Ramos (cell line): ENCODE data around the gene BPTF.
"Not testable (repeated sequence)": the region's sequence is repeated elsewhere in the genome, so short reads cannot be mapped to it uniquely, and the experiment has no call there.

Experiments
- in situ Hi-C: fragments of 300-500 bp; cut with MboI; formaldehyde crosslinking; loops from one replicate; pipeline ENCODE4 v1.14.3; 2022; ENCODE audit warnings: low sequenced_read_pairs; ENCODE audit not compliant: unreplicated experiment

BPTF gene

DNA sequence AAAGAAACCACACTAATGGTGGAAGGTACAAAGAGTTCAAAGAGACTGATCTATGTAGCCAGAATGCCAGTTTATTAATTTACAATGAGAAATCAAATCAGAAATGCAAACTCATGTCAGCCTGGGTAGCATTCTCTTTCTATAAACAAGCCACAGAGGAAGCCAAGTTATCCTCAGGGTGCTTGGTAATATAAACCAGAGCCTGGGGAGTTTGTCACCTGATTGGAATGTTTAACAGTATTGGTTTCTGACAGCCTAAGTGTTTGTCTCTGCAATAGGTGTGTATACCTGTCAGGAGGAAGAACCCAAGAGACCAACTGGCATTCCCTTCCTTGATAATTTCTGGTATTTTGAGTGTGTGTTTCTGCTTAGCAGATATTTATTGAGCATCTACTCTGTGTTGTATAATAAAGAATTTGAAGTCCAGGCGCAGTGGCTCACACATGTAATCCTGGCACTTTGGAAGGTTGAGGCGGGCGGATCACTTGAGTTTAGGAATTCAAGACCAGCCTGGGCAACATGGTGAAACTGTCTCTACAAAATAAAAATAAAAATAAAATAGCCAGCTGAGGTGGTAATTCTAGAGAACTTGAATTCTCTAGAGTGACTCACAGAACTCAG lies 174.1 kb downstream of the BPTF start:
- in situ Hi-C loops: no loop called here

DNA sequence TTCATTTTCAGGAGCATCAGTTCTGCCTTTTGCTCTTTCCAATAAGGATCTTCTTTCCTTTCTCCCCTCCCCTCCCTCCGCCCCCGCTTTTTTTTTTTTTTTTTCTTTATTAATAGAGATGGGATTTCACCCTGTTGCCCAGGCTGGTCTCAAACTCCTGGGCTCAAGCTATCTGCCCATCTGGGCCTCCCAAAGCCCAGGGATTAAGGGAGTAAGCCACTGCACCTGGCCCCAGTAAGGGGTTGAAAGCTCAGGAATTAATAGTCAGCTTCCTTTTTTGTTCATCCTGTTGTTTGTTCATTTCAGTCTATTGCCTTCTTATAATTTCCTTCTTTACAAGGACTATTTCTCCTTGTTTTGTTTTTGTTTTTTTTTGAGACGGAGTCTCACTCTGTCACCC lies 178.9 kb downstream of the BPTF start:
- in situ Hi-C loops: no loop called here

DNA sequence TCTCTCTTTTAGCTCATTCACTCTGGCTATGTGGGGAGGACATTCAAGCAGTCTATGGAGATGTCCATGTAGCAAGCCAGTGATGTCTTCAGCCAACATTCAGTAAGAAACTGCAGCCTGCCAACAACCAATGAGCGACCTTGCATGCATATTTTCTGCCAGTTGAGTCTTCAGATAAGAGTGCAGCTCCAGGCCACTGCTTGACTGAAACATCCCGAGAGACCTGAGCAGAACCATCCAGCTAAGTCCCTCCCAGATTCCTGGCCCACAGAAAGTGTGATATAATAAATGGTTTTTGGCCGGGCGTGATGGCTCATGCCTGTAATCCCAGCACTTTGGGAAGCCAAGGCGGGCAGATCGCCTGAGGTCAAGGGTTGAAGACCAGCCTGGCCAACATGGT lies 181.5 kb downstream of the BPTF start:
- in situ Hi-C loops: no loop called here

DNA sequence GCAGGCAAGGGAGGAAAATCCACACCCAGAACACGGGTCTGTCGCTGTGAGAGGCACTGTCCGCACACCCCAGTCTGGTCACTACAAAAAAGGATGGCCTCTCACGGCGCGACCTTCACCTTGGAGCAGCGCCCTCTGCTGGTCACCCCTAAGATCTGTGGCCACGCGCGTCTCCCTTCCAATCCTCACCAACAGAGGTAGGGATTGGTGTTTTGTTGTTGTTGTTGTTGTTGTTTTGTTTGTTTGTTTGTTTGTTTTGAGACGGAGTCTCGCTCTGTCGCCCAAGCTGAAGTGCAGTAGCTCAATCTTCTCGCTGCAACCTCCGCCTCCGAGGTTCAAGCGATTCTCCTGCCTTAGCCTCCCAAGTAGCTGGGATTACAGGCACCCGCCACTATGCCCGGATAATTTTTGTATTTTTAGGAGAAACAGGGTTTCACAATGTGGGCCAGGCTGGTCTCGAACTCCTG lies 185.9 kb downstream of the BPTF start:
- in situ Hi-C loops: no loop called here

DNA sequence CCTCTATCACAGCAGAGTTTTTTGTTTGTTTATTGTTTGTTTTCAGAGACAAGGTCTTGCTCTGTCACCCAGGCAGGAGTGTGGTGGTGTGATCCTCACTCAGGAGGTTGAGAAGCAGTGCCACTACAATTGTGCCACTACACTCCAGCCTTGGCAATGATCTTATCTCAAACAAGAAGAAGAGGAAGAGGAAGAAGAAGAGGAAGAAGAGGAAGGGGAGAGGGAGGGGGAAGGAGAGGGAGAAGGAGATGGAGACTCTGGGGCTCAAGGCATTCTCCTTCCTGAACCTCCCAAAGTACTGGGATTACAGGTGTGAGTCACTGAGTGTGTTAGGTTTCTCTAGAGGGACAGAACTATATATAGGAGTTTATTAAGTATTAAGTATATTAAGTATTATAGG lies 188.1 kb downstream of the BPTF start:
- in situ Hi-C loops: no loop called here

DNA sequence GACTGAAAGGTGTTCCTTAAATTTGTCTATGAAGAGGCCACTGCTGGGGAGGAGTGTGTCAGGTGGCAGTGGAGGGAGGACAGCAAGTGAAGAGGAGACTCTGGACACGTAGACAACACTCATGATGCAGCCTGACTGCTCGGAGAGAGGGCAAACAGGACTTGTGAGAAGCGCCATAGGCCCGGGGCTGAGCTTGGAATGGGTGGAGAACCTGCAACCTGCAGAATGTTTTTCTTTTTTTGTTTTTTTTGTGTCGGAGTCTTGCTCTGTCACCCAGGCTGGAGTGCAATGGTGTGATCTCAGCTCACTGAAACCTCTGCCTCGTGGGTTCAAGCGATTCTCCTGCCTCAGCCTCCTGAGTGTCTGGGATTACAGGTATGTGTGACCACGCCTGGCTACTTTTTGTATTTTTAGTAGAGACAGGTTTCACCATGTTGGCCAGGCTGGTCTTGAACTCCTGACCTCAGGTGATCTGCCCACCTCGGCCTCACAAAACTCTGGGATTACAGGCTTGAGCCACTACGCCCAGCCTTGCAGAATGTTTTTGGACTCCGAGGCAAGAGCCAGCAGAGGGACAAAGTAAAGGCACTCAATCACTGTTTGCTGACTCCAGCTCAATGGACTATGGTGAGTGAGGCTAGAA lies 189.9 kb downstream of the BPTF start:
- in situ Hi-C loops: no loop called here

DNA sequence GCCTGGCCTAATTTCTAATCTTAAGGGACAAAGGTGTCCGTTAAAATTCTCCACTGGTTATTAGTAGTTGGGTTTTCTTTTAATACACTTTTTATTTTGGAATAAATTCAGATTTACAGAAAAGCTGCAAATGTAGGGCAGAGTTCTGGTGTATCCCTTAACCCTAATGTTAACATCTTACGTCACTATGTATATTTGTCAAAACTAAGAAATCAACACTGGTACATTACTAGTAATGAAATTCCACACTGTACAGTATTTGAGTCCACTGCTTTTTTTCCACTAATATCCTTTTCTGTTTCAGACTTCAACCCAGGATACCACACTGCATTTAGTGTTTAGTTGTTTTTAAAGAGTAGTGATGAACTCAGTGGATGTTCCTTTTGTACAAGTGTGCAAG lies 191.5 kb downstream of the BPTF start:
- in situ Hi-C loops: no loop called here

DNA sequence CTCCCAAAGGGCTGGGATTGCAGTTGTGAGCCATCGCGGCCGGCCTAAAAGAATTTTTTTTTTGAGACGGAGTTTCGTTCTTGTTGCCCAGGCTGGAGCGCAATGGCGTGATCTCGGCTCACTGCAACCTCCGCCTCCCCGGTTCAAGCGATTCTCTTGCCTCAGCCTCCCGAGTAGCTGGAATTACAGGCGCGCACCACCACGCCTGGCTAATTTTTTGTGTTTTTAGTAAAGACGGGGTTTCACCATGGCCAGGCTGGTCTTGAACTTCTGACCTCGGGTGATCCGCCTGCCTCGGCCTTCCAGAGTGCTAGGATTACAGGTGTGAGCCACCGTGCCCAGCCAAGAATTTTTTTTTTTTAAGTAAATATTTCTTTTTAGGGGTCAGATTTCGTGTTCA lies 193.2 kb downstream of the BPTF start:
- in situ Hi-C loops: not testable (repeated sequence)

DNA sequence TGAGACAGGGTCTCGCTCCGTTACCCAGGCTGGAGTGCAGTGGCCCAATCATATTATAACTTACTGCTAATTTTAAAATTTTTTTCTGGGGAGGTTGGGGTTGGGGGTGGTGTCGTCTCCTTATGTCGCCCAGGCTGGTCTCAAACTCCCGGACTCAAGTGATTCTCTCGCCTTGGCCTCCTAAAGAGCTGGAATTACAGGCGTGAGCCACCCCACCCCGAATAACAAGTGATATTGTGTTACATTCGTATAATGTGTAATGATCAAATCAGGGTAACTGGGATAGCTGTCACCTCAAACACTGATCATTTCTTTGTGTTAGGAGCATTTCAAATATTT lies 194.0 kb downstream of the BPTF start:
- in situ Hi-C loops: no loop called here

DNA sequence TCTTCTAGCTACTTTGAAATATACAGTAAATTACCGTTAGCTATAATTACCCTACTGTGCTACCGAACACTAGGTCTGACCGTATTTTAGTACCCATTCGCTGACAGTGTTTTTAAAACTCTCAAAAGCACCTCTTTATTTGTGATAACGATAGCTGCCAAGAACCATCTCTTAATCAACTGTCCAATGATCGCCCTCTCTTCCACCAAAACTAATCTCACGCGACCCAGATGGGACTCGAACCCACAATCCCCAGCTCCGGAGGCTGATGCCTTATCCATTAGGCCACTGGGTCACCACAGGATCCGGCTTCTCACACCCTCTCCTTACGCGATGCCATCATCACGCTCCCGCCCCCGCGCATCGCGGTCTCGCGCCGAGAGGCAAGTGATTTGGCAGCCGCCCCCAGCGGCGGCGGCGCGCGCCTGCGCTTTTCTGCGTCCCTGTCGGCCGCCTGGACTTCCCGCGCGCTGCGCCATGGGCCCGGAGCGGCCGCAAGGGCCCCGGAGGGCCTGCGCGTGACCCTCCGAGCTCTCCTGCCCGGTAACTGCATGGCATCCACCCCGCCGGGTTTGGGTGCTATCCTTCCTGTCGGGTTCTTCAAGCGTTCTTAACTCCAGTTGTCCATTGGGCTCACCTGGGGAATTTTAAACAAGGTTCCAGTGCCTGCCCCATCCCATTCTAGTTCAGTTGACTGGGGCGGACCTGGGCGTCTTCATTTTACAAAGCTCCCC lies 194.5 kb downstream of the BPTF start:
- in situ Hi-C loops: no loop called here

DNA sequence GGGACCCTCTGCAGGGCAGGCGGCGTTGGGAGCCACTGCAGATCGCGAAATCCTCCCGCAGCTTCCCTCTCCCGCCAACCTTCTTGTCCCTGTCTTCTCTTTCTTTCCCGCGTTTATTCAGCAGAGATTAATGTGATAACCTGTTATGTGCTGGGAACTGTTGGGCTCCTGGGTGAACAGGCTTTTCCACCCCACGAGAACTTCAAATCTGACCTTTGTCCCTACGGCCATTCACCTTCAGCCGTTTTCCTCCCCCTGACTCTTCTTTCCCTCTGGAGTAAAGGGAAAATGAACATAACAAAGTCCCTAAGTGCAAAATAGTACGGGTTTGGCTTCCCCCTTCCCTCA lies 195.1 kb downstream of the BPTF start:
- in situ Hi-C loops: no loop called here

DNA sequence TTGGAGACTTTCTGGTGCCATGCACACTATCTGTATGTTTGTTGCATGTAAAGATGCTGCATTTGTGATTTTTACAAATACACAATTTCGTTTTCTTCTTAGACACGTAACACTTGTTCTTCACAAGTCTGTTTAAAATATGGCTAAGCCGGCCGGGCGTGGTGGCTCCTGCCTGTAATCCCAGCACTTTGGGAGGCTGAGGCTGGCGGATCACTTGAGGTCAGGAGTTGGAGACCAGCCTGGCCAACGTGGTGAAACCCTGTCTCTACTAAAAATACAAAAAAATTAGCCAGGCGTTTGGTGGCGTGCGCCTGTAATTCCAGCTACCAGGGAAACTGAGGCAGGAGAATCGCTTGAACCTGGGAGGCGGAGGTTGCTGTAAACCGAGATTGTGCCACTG lies 195.5 kb downstream of the BPTF start:
- in situ Hi-C loops: not testable (repeated sequence)

DNA sequence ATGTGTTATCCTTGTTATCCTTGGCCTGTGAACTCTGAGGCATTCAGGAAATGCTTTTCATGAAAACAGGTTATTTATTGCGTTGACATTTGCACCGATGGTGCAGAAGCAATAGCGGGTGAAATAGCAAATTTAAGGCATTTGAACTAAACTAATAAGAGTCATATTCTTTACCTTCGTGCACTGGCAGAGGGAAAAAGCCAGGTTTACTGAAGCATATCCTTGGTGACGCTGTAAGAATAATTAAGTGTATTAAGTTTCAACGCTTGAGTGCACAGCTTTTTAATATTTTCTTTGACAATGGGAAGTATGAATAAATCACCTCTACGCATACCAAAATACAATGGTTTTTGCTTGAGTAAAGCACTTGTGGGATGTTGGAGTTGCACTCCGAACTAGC lies 196.7 kb downstream of the BPTF start:
- in situ Hi-C loops: no loop called here

DNA sequence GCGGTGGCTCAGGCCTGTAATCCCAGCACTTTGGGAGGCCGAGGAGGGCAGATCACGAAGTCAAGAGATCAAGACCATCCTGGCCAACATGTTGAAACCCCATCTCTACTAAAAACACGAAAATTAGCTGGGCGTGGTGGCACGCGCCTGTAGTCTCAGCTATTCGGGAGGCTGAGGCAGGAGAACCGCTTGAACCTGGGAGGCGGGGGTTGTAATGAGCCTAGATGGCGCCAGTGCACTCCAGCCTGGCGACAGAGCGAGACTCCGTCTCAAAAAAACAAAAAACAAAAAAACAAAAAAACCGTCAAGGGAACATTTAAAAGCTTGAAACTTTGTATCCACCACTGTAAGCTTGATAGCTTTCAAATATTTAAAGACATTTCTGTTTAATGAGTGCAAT lies 197.2 kb downstream of the BPTF start:
- in situ Hi-C loops: not testable (repeated sequence)

DNA sequence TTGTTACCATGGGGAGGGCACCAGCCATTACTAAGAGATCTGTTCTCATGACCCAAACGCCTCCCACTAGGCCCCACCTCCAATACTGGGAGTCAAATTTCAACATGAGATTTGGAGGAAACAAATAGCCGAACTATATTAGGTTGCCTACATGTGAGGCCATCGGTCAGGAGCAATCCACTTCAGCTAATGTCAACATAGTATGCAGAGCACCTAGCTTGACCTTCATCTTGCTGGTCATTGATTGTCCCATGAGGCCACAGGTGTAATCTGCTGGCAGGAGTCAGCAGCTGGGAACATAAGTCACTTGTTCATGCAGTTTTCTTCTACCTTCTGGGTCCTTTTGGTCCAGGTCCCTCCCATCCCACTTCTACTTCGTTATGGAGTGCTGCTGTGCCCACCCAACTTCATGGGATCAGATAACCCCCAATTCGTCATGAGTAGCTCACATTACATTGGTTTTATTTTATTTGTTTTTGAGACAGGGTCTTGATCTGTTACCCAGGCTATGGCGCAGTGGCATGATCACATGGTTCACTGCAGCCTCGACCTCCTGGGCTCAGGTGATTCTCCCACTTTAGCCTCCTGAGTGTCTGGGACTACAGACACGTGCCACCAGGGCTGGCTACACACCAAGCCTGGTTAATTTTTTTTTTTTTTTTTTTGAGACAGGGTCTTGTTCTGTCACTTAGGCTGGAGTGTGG lies 204.4 kb downstream of the BPTF start:
- in situ Hi-C loops: no loop called here
